WTC11 (cell line): ENCODE data around the gene NTMT1.

ENCODE experiments used
- CREM ChIP-seq: sonication (generic); formaldehyde crosslinking; IDR thresholded peaks from 2 replicates; pipeline ENCODE4 v1.8.1; 2022; ENCODE audit warnings: mild to moderate bottlenecking, missing genetic modification reagents, moderate library complexity
- ESRRA ChIP-seq: sonication (generic); formaldehyde crosslinking; IDR thresholded peaks from 2 replicates; pipeline ENCODE4 v1.8.1; 2022; ENCODE audit warnings: mild to moderate bottlenecking, missing genetic modification reagents, borderline replicate concordance
- GRHL2 ChIP-seq: fragments of 250-450 bp; sonication (Bioruptor Pico); IDR thresholded peaks from 2 replicates; pipeline ENCODE4 v1.8.0; 2022; ENCODE audit warnings: mild to moderate bottlenecking, moderate library complexity; ENCODE audit not compliant: insufficient replicate concordance, severe bottlenecking
- JUN ChIP-seq: sonication (generic); formaldehyde crosslinking; IDR thresholded peaks from 2 replicates; pipeline ENCODE4 v1.8.0; 2023; ENCODE audit warnings: mild to moderate bottlenecking, missing genetic modification reagents
- MAX ChIP-seq: sonication (generic); formaldehyde crosslinking; IDR thresholded peaks from 2 replicates; pipeline ENCODE4 v1.8.0; 2022; ENCODE audit warnings: mild to moderate bottlenecking, missing genetic modification reagents
- NR1H2 ChIP-seq: sonication (generic); formaldehyde crosslinking; IDR thresholded peaks from 2 replicates; pipeline ENCODE4 v1.9.0; 2021; ENCODE audit warnings: mild to moderate bottlenecking, moderate library complexity, missing genetic modification reagents
- SP1 ChIP-seq: sonication (generic); formaldehyde crosslinking; conservative IDR thresholded peaks from 2 replicates; pipeline ENCODE4 v1.8.1; 2022; ENCODE audit warnings: missing genetic modification reagents
- TF ChIP-seq, protein P1 (sequence below): fragments of 200-600 bp; IDR thresholded peaks from 2 replicates; pipeline ENCODE4 v1.8.0; 2022; ENCODE audit warnings: antibody characterized with exemption
- TF ChIP-seq, protein P2 (sequence below): sonication (generic); formaldehyde crosslinking; conservative IDR thresholded peaks from 2 replicates; pipeline ENCODE4 v1.8.1; 2023; ENCODE audit warnings: mild to moderate bottlenecking, low read depth, missing genetic modification reagents, moderate library complexity
- TF ChIP-seq, protein P3 (sequence below): sonication (generic); formaldehyde crosslinking; IDR thresholded peaks from 2 replicates; pipeline ENCODE4 v1.8.1; 2023; ENCODE audit warnings: mild to moderate bottlenecking, missing genetic modification reagents, moderate library complexity

GRCh38 chr9:129583308-129584038, 42.5 kb upstream of the NTMT1 start:
- TF ChIP-seq JUN (CRISPR knock-in tag): no peak
- TF ChIP-seq GRHL2 (CRISPR knock-in tag): no peak
- TF ChIP-seq, protein P1, sequence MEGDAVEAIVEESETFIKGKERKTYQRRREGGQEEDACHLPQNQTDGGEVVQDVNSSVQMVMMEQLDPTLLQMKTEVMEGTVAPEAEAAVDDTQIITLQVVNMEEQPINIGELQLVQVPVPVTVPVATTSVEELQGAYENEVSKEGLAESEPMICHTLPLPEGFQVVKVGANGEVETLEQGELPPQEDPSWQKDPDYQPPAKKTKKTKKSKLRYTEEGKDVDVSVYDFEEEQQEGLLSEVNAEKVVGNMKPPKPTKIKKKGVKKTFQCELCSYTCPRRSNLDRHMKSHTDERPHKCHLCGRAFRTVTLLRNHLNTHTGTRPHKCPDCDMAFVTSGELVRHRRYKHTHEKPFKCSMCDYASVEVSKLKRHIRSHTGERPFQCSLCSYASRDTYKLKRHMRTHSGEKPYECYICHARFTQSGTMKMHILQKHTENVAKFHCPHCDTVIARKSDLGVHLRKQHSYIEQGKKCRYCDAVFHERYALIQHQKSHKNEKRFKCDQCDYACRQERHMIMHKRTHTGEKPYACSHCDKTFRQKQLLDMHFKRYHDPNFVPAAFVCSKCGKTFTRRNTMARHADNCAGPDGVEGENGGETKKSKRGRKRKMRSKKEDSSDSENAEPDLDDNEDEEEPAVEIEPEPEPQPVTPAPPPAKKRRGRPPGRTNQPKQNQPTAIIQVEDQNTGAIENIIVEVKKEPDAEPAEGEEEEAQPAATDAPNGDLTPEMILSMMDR: no peak
- TF ChIP-seq, protein P2, sequence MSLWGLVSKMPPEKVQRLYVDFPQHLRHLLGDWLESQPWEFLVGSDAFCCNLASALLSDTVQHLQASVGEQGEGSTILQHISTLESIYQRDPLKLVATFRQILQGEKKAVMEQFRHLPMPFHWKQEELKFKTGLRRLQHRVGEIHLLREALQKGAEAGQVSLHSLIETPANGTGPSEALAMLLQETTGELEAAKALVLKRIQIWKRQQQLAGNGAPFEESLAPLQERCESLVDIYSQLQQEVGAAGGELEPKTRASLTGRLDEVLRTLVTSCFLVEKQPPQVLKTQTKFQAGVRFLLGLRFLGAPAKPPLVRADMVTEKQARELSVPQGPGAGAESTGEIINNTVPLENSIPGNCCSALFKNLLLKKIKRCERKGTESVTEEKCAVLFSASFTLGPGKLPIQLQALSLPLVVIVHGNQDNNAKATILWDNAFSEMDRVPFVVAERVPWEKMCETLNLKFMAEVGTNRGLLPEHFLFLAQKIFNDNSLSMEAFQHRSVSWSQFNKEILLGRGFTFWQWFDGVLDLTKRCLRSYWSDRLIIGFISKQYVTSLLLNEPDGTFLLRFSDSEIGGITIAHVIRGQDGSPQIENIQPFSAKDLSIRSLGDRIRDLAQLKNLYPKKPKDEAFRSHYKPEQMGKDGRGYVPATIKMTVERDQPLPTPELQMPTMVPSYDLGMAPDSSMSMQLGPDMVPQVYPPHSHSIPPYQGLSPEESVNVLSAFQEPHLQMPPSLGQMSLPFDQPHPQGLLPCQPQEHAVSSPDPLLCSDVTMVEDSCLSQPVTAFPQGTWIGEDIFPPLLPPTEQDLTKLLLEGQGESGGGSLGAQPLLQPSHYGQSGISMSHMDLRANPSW (CRISPR knock-in tag): no peak
- no peak for TF ChIP-seq SP1 (CRISPR knock-in tag)
- no peak for TF ChIP-seq CREM (CRISPR knock-in tag)
- TF ChIP-seq, protein P3, sequence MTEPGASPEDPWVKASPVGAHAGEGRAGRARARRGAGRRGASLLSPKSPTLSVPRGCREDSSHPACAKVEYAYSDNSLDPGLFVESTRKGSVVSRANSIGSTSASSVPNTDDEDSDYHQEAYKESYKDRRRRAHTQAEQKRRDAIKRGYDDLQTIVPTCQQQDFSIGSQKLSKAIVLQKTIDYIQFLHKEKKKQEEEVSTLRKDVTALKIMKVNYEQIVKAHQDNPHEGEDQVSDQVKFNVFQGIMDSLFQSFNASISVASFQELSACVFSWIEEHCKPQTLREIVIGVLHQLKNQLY (CRISPR knock-in tag): no peak
- TF ChIP-seq NR1H2: no peak
- TF ChIP-seq ESRRA (CRISPR knock-in tag): no peak
- no peak for TF ChIP-seq MAX (CRISPR knock-in tag)
